ENCODE measurements around the gene PCP4L1.
A peak's percentile ranks its signal among the peaks of the same experiment; 100 is the strongest.

DNA sequence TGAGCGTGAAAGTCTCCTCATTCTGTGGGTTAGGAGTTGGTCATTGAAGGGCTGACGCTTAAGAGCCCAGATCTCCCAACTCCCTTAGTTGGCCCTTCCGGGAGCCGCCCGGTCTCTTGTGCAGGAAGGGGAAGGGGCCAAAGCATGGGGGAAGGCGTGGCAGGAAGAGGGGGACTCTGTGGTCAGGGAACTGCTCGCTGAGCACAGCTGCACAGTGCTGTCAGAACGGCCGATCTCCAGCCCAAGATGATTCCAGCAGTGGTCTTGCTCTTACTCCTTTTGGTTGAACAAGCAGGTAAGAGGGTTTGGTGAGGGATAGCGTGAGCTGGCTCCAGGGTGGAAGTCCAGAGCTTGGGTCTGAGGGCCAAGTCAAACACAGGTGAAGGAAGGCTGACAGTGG lies 43.5 kb upstream of the PCP4L1 start, which contains the start of gene FCER1G:
- TF ChIP-seq, protein P1, sequence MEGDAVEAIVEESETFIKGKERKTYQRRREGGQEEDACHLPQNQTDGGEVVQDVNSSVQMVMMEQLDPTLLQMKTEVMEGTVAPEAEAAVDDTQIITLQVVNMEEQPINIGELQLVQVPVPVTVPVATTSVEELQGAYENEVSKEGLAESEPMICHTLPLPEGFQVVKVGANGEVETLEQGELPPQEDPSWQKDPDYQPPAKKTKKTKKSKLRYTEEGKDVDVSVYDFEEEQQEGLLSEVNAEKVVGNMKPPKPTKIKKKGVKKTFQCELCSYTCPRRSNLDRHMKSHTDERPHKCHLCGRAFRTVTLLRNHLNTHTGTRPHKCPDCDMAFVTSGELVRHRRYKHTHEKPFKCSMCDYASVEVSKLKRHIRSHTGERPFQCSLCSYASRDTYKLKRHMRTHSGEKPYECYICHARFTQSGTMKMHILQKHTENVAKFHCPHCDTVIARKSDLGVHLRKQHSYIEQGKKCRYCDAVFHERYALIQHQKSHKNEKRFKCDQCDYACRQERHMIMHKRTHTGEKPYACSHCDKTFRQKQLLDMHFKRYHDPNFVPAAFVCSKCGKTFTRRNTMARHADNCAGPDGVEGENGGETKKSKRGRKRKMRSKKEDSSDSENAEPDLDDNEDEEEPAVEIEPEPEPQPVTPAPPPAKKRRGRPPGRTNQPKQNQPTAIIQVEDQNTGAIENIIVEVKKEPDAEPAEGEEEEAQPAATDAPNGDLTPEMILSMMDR (IDR thresholded peaks at IDR 0.05) = no peak
- TF ChIP-seq POLR2A (IDR thresholded peaks at IDR 0.05) = peak in 2 of 4 donors; percentile 47 to 68
